A673 (cell line): ENCODE measurements around the gene HBG1.

Source experiments
- EZH2 ChIP-seq: fragments of 200-600 bp; sonication (generic); IDR thresholded peaks from 2 replicates; pipeline ENCODE4 v1.6.1; 2017; ENCODE audit warnings: borderline replicate concordance, low read depth, mild to moderate bottlenecking, mixed read lengths, antibody characterized with exemption, low read length; ENCODE audit not compliant: poor library complexity, severe bottlenecking
- TF ChIP-seq, protein P1 (sequence below): fragments of 300-800, 200-600 bp; sonication (generic); conservative IDR thresholded peaks from 2 replicates; pipeline ENCODE4 v1.5.1; 2017; ENCODE audit warnings: low read depth, mild to moderate bottlenecking, antibody characterized with exemption, low read length, moderate library complexity, mixed read lengths

GRCh38 chr11:5298451-5298850 lies 48.8 kb upstream of the HBG1 start:
- no peak for TF ChIP-seq EZH2
- TF ChIP-seq, protein P1, sequence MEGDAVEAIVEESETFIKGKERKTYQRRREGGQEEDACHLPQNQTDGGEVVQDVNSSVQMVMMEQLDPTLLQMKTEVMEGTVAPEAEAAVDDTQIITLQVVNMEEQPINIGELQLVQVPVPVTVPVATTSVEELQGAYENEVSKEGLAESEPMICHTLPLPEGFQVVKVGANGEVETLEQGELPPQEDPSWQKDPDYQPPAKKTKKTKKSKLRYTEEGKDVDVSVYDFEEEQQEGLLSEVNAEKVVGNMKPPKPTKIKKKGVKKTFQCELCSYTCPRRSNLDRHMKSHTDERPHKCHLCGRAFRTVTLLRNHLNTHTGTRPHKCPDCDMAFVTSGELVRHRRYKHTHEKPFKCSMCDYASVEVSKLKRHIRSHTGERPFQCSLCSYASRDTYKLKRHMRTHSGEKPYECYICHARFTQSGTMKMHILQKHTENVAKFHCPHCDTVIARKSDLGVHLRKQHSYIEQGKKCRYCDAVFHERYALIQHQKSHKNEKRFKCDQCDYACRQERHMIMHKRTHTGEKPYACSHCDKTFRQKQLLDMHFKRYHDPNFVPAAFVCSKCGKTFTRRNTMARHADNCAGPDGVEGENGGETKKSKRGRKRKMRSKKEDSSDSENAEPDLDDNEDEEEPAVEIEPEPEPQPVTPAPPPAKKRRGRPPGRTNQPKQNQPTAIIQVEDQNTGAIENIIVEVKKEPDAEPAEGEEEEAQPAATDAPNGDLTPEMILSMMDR = no peak
